HEK293T (cell line): ENCODE results near the gene MACROD2.

ENCODE experiments used
- ARNT ChIP-seq: fragments of 450-650 bp; IDR thresholded peaks from 2 replicates; pipeline ENCODE4 v1.6.1; 2017; ENCODE audit warnings: mild to moderate bottlenecking
- ELF4 ChIP-seq: fragments of 450-650 bp; IDR thresholded peaks from 2 replicates; pipeline ENCODE4 v1.6.1; 2017; ENCODE audit warnings: antibody characterized with exemption
- FOXM1 ChIP-seq: fragments of 450-650 bp; IDR thresholded peaks from 2 replicates; pipeline ENCODE4 v1.6.1; 2017; ENCODE audit warnings: mild to moderate bottlenecking, borderline replicate concordance
- HDGF ChIP-seq: fragments of 450-650 bp; IDR thresholded peaks from 2 replicates; pipeline ENCODE4 v1.6.1; 2017; ENCODE audit warnings: antibody characterized with exemption, borderline replicate concordance
- NFRKB ChIP-seq: fragments of 450-650 bp; IDR thresholded peaks from 2 replicates; pipeline ENCODE4 v1.6.1; 2016; ENCODE audit warnings: mild to moderate bottlenecking, moderate library complexity
- SP1 ChIP-seq: fragments of 450-650 bp; IDR thresholded peaks from 2 replicates; pipeline ENCODE4 v1.6.1; 2017
- SUZ12 ChIP-seq: fragments of 450-650 bp; IDR thresholded peaks from 2 replicates; pipeline ENCODE4 v1.6.1; 2016; ENCODE audit warnings: mild to moderate bottlenecking

DNA sequence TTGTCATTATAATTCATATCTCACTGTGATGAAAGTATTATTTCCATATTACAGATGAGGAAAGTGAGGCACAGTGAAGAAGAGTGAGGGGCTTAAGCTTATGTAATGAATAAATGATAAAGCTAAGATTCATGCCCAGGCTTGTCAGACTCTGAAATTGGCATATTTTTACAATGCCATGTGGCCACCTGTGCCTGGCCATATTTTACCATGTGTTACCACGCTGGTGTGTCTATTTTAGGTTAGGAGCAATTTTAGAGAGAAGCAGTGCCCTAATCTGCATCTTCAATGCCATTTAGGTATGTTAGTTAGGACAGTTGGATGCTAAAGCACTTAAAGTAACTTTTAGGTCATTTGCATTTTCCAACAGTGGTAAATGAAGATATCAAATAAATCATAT is 530.1 kb downstream of the MACROD2 start:
- TF ChIP-seq HDGF (no peak), SP1 (no peak), FOXM1 (no peak), ARNT (no peak), SUZ12 (no peak), NFRKB (no peak), ELF4 (no peak)
